Testis (tissue), 3 donors: Measurements from ENCODE around the gene SGF29. TPM values are rescaled to one million over a fixed set of nuclear protein-coding genes. Genes with fewer than 3 reads are reported as not detected.

ENCODE experiments used
- DNase-seq: peaks from one replicate; pipeline ENCODE4 v3.0.0-alpha.2; 2019
- H3K27ac ChIP-seq, 2 donors: fragments of 200-600 bp; sonication (generic); one replicate each; pipeline ENCODE4 v1.5.1; 2019
- H3K27me3 ChIP-seq: fragments of 200-600 bp; sonication (generic); one replicate; pipeline ENCODE4 v1.5.1; 2019
- H3K36me3 ChIP-seq: fragments of 200-600 bp; sonication (generic); one replicate; pipeline ENCODE4 v1.5.1; 2017; ENCODE audit warnings: low read depth; ENCODE audit errors: missing control alignments
- H3K4me1 ChIP-seq: fragments of 200-600 bp; sonication (generic); one replicate; pipeline ENCODE4 v1.5.1; 2019
- H3K4me3 ChIP-seq, 2 donors: fragments of 200-600 bp; sonication (generic); one replicate each; pipeline ENCODE4 v1.5.1; 2017 to 2019
- H3K9me3 ChIP-seq: fragments of 200-600 bp; sonication (generic); one replicate; pipeline ENCODE4 v1.5.1; 2017
- CTCF ChIP-seq, 3 experiments: fragments of 450-650 bp in 2 of 3; fragments of 200-600 bp in 1 of 3; sonication (generic) in 1 of 3; IDR thresholded peaks; one replicate each; pipeline ENCODE4 v1.5.1; 2016 to 2019; ENCODE audit warnings: antibody characterized with exemption in 3 of 3, mild to moderate bottlenecking in 2 of 3, moderate library complexity in 1 of 3
- POLR2A ChIP-seq: fragments of 450-650 bp; IDR thresholded peaks from one replicate; pipeline ENCODE4 v1.6.1; 2017; ENCODE audit warnings: antibody characterized with exemption, mild to moderate bottlenecking, moderate library complexity
- WGBS, 2 donors: methylation state at CpG; one replicate each; pipeline ENCODE4 v1.1.5; 2018; 5-methylcytosine and 5-hydroxymethylcytosine counted together
- intact Hi-C: fragments of 100-400 bp; cut with DNase I; formaldehyde crosslinking; loops from one replicate; pipeline ENCODE4 v1.15.1; 2023; ENCODE audit warnings: low total_unique reads
- polyA plus RNA-seq: library from polyadenylated mRNA; stranded (reverse); fragments of 350-450 nt; fragmentation: Illumina TruSeq; extraction: RNeasy Lipid Tissue Mini Kit (QIAGEN cat#74804); gene quantifications from one replicate; pipeline ENCODE4 v1.2.3, GENCODE V29; 2014; ENCODE audit warnings: low read depth, low replicate concordance; ENCODE audit not compliant: insufficient read depth
- total RNA-seq, 2 donors: library from RNA; depleted of rRNA; stranded (reverse); fragments of >200 nt; gene quantifications; one replicate each; pipeline ENCODE4 v1.2.3, GENCODE V29; 2016

The SGF29 gene
- total and polyA plus RNA-seq, 3 donors from 2014 or later = 76.7 to 94.5 (median 82.3) TPM

GRCh38 chr16:28569021-28569420, 15.3 kb downstream of the SGF29 start:
- intact Hi-C loops = no loop called here
- Histone ChIP-seq H3K27me3 (no peaks in the 10 kb centered on the region), H3K4me1 (peaks cover 25% of the 10 kb centered on the region), H3K4me3 (no peak overlapping the region), H3K36me3 (no peaks in the 10 kb centered on the region), H3K9me3 (no peaks in the 10 kb centered on the region), H3K27ac (no peak overlapping the region)
- 84 to 93% methylated on average over 5 of the region's 5 CpGs for WGBS, 2 donors
- no peak for DNase-seq
- TF ChIP-seq POLR2A (no peak), CTCF (IDR thresholded peaks at IDR 0.05) (no peak)

- 89 to 96% methylated on average over 4 of the region's 4 CpGs for WGBS, 2 donors
- peaks cover 36% of the 10 kb centered on the region for H3K4me1 ChIP-seq
- H3K36me3 ChIP-seq = no peaks in the 10 kb centered on the region
- H3K9me3 ChIP-seq = no peaks in the 10 kb centered on the region
- no peak for DNase-seq
- H3K27ac ChIP-seq = no peak overlapping the region
- TF ChIP-seq POLR2A (no peak), CTCF (IDR thresholded peaks at IDR 0.05) (no peak)
- intact Hi-C loops = no loop called here
- H3K4me3 ChIP-seq = no peak overlapping the region
- H3K27me3 ChIP-seq = no peaks in the 10 kb centered on the region
These were observed 16.4 kb downstream of the SGF29 start for GRCh38 chr16:28569968-28570752.

GRCh38 chr16:28572696-28573510, 19.2 kb downstream of the SGF29 start:
- peaks cover 36% of the 10 kb centered on the region for H3K4me1 ChIP-seq
- no peaks in the 10 kb centered on the region for H3K36me3 ChIP-seq
- TF ChIP-seq POLR2A = no peak
- no peak for TF ChIP-seq CTCF (IDR thresholded peaks at IDR 0.05)
- H3K9me3 ChIP-seq = no peaks in the 10 kb centered on the region
- H3K27ac ChIP-seq = peak overlapping the region; percentile 83
- intact Hi-C loops = no loop called here
- no peak overlapping the region for H3K4me3 ChIP-seq
- DNase-seq = peak; percentile 94
- H3K27me3 ChIP-seq = no peaks in the 10 kb centered on the region
- WGBS, 2 donors = 31 to 41% methylated on average over 15 of the region's 15 CpGs

- peak overlapping the region; percentile 83 for H3K27ac ChIP-seq
- no peaks in the 10 kb centered on the region for H3K27me3 ChIP-seq
- no peaks in the 10 kb centered on the region for H3K9me3 ChIP-seq
- intact Hi-C loops = no loop called here
- TF ChIP-seq CTCF (IDR thresholded peaks at IDR 0.05) (no peak), POLR2A (no peak)
- WGBS, 2 donors = 55 to 58% methylated on average over 17 of the region's 17 CpGs
- H3K36me3 ChIP-seq = no peaks in the 10 kb centered on the region
- H3K4me3 ChIP-seq = no peak overlapping the region
- peaks cover 36% of the 10 kb centered on the region for H3K4me1 ChIP-seq
- peak; percentile 23 for DNase-seq
These were observed 20.3 kb downstream of the SGF29 start for GRCh38 chr16:28573738-28574718.
